ENCODE data around the gene TGFBRAP1. TPM values are rescaled to one million over a fixed set of nuclear protein-coding genes. Genes with fewer than 3 reads are reported as not detected.
A peak's percentile ranks its signal among the peaks of the same experiment; 100 is the strongest.

Gene TGFBRAP1
- total and polyA plus RNA-seq, 9 of the 15 experiments (the other 6 are each of a cell fraction or from before 2014, with no cell fraction given), result 3.7 to 18.0 (median 11.0) TPM

DNA sequence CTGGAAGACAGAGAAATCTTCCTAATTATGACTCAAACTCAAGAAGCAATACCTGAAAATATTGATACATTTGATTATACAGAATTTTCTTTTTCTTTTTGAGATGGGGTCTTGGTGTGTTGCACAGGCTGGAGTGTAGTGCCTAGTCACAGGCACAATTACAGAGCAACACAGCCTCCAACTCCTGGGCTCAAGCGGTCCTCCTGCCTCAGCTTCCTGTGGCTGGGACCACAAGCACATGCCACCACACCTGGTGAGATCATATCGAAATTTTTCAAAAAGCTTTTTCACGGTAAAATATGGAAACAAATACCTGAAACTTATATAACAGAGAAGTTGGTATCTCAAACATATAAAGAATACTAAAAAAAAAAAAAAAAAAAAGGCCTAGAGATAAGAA is 27.9 kb downstream of the TGFBRAP1 start:
- ChIA-PET CTCF (ENCODE audit: low intra/inter-chr PET ratio) (no interaction called here), POLR2A (no interaction called here)
- FAIRE-seq, result no peak
- no peaks in the 10 kb centered on the region for H3K9me1 ChIP-seq (ENCODE audit: control insufficient read depth, insufficient read depth, low read length)
- H3K4me2 ChIP-seq (ENCODE audit: insufficient read depth, low read length), result no peak overlapping the region
- H3K79me2 ChIP-seq (ENCODE audit: control insufficient read depth, insufficient read depth, low read length), result peaks cover 28% of the 10 kb centered on the region
- WGBS (ENCODE audit: insufficient coverage, low coverage, missing lambda C conversion rate), result 81% methylated on average over 2 of the region's 3 CpGs
- no peak overlapping the region for H3K4me3 ChIP-seq
- H3K4me1 ChIP-seq (replicated peaks in 1 of 2; ENCODE audit: control insufficient read depth in 2 of 2, insufficient read depth in 2 of 2, low read length in 2 of 2), result no peaks in the 10 kb centered on the region
- no TSS peak for BruUV-seq (replicated peaks)
- peak overlapping the region in 1 of 2 experiments; percentile 51; a peak in 1 of 4 replicates for H3K9ac ChIP-seq (ENCODE audit: insufficient read depth in 1 of 2, low read depth in 2 of 2, low read length in 2 of 2)
- no peaks in the 10 kb centered on the region for H3K9me3 ChIP-seq (replicated peaks; ENCODE audit: control insufficient read depth, insufficient read depth, low read depth, low read length)
- peaks cover 39% of the 10 kb centered on the region for H3K36me3 ChIP-seq (ENCODE audit: control insufficient read depth, insufficient read depth, low read length)
- ATAC-seq, result no peak
- H3K27me3 ChIP-seq (ENCODE audit: control insufficient read depth in 2 of 2, insufficient read depth in 2 of 2, low read length in 2 of 2), result no peaks in the 10 kb centered on the region
- no peak overlapping the region for H2AFZ ChIP-seq (ENCODE audit: low read depth, low read length)
- TF ChIP-seq ELF4 (CRISPR knock-in tag; IDR thresholded peaks at IDR 0.05) (no peak), CBX2 (IDR thresholded peaks at IDR 0.05; ENCODE audit: insufficient read depth, low read length, poor library complexity, severe bottlenecking) (no peak), NR2C1 (IDR thresholded peaks at IDR 0.05) (no peak), NR2C1 (tag; IDR thresholded peaks at IDR 0.05) (no peak), RHOXF2B (CRISPR knock-in tag; conservative IDR thresholded peaks at IDR 0.05) (no peak), ZNF76 (CRISPR knock-in tag; IDR thresholded peaks at IDR 0.05; ENCODE audit: borderline replicate concordance) (no peak), STAT5B (CRISPR knock-in tag; IDR thresholded peaks at IDR 0.05) (no peak), CTBP1 (IDR thresholded peaks at IDR 0.05; ENCODE audit: borderline replicate concordance) (no peak), XRCC4 (IDR thresholded peaks at IDR 0.05; ENCODE audit: extremely low read depth, insufficient read depth, insufficient read length) (no peak), XRCC5 (IDR thresholded peaks at IDR 0.05; ENCODE audit: low read depth, low read length) (no peak), MCM5 (IDR thresholded peaks at IDR 0.05; ENCODE audit: low read depth) (no peak), ZNF134 (CRISPR knock-in tag; conservative IDR thresholded peaks at IDR 0.05) (no peak), NCOA1 (IDR thresholded peaks at IDR 0.05; ENCODE audit: low read depth) (no peak), E2F3 (CRISPR knock-in tag; IDR thresholded peaks at IDR 0.05) (no peak), ZC3H4 (CRISPR knock-in tag; IDR thresholded peaks at IDR 0.05; ENCODE audit: borderline replicate concordance) (no peak), MEF2A (IDR thresholded peaks at IDR 0.05; ENCODE audit: control insufficient read depth, low read depth, low read length) (no peak)
- TF ChIP-seq, protein P1, sequence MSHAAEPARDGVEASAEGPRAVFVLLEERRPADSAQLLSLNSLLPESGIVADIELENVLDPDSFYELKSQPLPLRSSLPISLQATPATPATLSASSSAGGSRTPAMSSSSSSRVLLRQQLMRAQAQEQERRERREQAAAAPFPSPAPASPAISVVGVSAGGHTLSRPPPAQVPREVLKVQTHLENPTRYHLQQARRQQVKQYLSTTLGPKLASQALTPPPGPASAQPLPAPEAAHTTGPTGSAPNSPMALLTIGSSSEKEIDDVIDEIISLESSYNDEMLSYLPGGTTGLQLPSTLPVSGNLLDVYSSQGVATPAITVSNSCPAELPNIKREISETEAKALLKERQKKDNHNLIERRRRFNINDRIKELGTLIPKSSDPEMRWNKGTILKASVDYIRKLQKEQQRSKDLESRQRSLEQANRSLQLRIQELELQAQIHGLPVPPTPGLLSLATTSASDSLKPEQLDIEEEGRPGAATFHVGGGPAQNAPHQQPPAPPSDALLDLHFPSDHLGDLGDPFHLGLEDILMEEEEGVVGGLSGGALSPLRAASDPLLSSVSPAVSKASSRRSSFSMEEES (CRISPR knock-in tag; IDR thresholded peaks at IDR 0.05), result no peak
- TF ChIP-seq, protein P2, sequence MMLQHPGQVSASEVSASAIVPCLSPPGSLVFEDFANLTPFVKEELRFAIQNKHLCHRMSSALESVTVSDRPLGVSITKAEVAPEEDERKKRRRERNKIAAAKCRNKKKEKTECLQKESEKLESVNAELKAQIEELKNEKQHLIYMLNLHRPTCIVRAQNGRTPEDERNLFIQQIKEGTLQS (IDR thresholded peaks at IDR 0.05), result no peak
- TF ChIP-seq, protein P2 (CRISPR knock-in tag; conservative IDR thresholded peaks at IDR 0.05), result no peak
- in situ Hi-C loops (cut with MboI), result no loop called here
- H3K27ac ChIP-seq (ENCODE audit: extremely low read depth, low read depth, low read length), result no peak overlapping the region
- H4K20me1 ChIP-seq (replicated peaks; ENCODE audit: control insufficient read depth, insufficient read depth, low read length), result no peaks in the 10 kb centered on the region
- intact Hi-C loops (cut with micrococcal nuclease), result no loop called here
- DNase-seq (ENCODE audit: extremely low read depth in 1 of 4, low spot score in 3 of 4), result no peak
